ENCODE measurements around the gene ABHD15.

ABHD15 gene

GRCh38 chr17:29595107-29595942 lies 28.5 kb upstream of the ABHD15 start:
- DNase-seq (ENCODE audit: low spot score): no peak

- no peak for DNase-seq (ENCODE audit: low spot score)
Measured at GRCh38 chr17:29594519-29595090, 27.8 kb upstream of the ABHD15 start.

- DNase-seq (ENCODE audit: low spot score): no peak
Measured at GRCh38 chr17:29593591-29594518, 27.0 kb upstream of the ABHD15 start.

- peak; percentile 81 for DNase-seq (ENCODE audit: low spot score)
Measured at GRCh38 chr17:29592850-29593551, 26.2 kb upstream of the ABHD15 start, which contains the start of gene ANKRD13B. TSS of gene ANKRD13B (plus strand) at chr17:29593132. CDS start at chr17:29593622, 490 bp downstream.

GRCh38 chr17:29591737-29592608 lies 25.1 kb upstream of the ABHD15 start:
- peak; percentile 91 for DNase-seq (ENCODE audit: low spot score)

- DNase-seq (ENCODE audit: low spot score): no peak
Measured at GRCh38 chr17:29591146-29591736, 24.4 kb upstream of the ABHD15 start.

- peak; percentile 64 for DNase-seq (ENCODE audit: low spot score)
Measured at GRCh38 chr17:29590411-29591145, 23.7 kb upstream of the ABHD15 start.

- DNase-seq (ENCODE audit: low spot score): peak; percentile 89
Measured at GRCh38 chr17:29589524-29590410, 22.9 kb upstream of the ABHD15 start, which contains the start of gene GIT1. TSS of gene GIT1 (minus strand) at chr17:29589648. CDS start at chr17:29589378, 270 bp downstream.

- DNase-seq (ENCODE audit: low spot score): no peak
Measured at GRCh38 chr17:29588562-29589411, 21.9 kb upstream of the ABHD15 start.

- no peak for DNase-seq (ENCODE audit: low spot score)
Measured at GRCh38 chr17:29588017-29588561, 21.3 kb upstream of the ABHD15 start.

- DNase-seq (ENCODE audit: low spot score): no peak
Measured at GRCh38 chr17:29587591-29587990, 20.8 kb upstream of the ABHD15 start.

GRCh38 chr17:29586676-29587469 lies 20.0 kb upstream of the ABHD15 start:
- DNase-seq (ENCODE audit: low spot score): no peak

GRCh38 chr17:29585080-29585751 lies 18.4 kb upstream of the ABHD15 start:
- no peak for DNase-seq (ENCODE audit: low spot score)

GRCh38 chr17:29584452-29585079 lies 17.7 kb upstream of the ABHD15 start:
- peak; percentile 89 for DNase-seq (ENCODE audit: low spot score)
